ENCODE measurements around the gene STAM. TPM values are rescaled to one million over a fixed set of nuclear protein-coding genes. Genes with fewer than 3 reads are reported as not detected.

The STAM gene
- total and polyA plus RNA-seq, 9 of the 15 experiments (the other 6 are each of a cell fraction or from before 2014, with no cell fraction given), result 13.8 to 33.5 (median 26.4) TPM

DNA sequence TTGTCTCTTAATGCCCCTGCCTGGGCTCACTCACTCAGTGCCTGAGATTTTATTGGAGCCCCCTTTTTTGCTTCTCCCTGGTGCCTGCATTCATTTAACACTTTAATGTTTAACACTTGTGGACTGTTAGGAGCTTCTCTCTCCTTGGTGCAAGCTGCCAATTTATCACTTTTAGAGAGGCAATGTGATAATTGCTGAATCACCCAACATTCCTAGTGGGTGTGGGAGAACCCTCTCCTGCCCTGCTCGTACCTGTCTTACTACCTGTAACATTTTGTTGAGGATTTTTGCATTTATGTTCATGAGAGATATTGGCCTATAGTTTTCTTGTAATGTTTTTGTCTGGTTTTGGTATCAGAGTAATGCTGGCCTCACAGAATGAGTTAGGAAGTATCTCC is 13.2 kb downstream of the STAM start (continued):
- TF ChIP-seq, protein P1, sequence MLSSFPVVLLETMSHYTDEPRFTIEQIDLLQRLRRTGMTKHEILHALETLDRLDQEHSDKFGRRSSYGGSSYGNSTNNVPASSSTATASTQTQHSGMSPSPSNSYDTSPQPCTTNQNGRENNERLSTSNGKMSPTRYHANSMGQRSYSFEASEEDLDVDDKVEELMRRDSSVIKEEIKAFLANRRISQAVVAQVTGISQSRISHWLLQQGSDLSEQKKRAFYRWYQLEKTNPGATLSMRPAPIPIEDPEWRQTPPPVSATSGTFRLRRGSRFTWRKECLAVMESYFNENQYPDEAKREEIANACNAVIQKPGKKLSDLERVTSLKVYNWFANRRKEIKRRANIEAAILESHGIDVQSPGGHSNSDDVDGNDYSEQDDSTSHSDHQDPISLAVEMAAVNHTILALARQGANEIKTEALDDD (IDR thresholded peaks at IDR 0.05), result no peak
- TF ChIP-seq, protein P2, sequence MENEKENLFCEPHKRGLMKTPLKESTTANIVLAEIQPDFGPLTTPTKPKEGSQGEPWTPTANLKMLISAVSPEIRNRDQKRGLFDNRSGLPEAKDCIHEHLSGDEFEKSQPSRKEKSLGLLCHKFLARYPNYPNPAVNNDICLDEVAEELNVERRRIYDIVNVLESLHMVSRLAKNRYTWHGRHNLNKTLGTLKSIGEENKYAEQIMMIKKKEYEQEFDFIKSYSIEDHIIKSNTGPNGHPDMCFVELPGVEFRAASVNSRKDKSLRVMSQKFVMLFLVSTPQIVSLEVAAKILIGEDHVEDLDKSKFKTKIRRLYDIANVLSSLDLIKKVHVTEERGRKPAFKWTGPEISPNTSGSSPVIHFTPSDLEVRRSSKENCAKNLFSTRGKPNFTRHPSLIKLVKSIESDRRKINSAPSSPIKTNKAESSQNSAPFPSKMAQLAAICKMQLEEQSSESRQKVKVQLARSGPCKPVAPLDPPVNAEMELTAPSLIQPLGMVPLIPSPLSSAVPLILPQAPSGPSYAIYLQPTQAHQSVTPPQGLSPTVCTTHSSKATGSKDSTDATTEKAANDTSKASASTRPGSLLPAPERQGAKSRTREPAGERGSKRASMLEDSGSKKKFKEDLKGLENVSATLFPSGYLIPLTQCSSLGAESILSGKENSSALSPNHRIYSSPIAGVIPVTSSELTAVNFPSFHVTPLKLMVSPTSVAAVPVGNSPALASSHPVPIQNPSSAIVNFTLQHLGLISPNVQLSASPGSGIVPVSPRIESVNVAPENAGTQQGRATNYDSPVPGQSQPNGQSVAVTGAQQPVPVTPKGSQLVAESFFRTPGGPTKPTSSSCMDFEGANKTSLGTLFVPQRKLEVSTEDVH (IDR thresholded peaks at IDR 0.05; ENCODE audit: low read depth, partially characterized antibody), result no peak
- TF ChIP-seq SMAD1 (IDR thresholded peaks at IDR 0.05; ENCODE audit: low read depth, low read length, partially characterized antibody) (no peak), ARID1B (IDR thresholded peaks at IDR 0.05) (peak; percentile 27), C11orf30 (IDR thresholded peaks at IDR 0.05; ENCODE audit: low read depth) (peak; percentile 92), EGR1 (conservative IDR thresholded peaks at IDR 0.05) (no peak), CBX1 (IDR thresholded peaks at IDR 0.05; ENCODE audit: low read depth) (no peak), SIX5 (IDR thresholded peaks at IDR 0.05; ENCODE audit: borderline replicate concordance in 1 of 2, insufficient read depth in 1 of 2, low read depth in 1 of 2, low read length in 2 of 2) (no peak), MAFK (IDR thresholded peaks at IDR 0.05; ENCODE audit: low read length) (peak; percentile 61), BHLHE40 (IDR thresholded peaks at IDR 0.05; ENCODE audit: low read length) (no peak), ZNF41 (CRISPR knock-in tag; conservative IDR thresholded peaks at IDR 0.05) (no peak), ELF1 (tag; IDR thresholded peaks at IDR 0.05) (no peak), POLR2AphosphoS2 (IDR thresholded peaks at IDR 0.05; ENCODE audit: low read length) (no peak), CREBBP (IDR thresholded peaks at IDR 0.05; ENCODE audit: low read depth, low read length) (no peak)
- TF ChIP-seq, protein P3, sequence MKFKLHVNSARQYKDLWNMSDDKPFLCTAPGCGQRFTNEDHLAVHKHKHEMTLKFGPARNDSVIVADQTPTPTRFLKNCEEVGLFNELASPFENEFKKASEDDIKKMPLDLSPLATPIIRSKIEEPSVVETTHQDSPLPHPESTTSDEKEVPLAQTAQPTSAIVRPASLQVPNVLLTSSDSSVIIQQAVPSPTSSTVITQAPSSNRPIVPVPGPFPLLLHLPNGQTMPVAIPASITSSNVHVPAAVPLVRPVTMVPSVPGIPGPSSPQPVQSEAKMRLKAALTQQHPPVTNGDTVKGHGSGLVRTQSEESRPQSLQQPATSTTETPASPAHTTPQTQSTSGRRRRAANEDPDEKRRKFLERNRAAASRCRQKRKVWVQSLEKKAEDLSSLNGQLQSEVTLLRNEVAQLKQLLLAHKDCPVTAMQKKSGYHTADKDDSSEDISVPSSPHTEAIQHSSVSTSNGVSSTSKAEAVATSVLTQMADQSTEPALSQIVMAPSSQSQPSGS (CRISPR knock-in tag; IDR thresholded peaks at IDR 0.05), result no peak
- TF ChIP-seq, protein P4, sequence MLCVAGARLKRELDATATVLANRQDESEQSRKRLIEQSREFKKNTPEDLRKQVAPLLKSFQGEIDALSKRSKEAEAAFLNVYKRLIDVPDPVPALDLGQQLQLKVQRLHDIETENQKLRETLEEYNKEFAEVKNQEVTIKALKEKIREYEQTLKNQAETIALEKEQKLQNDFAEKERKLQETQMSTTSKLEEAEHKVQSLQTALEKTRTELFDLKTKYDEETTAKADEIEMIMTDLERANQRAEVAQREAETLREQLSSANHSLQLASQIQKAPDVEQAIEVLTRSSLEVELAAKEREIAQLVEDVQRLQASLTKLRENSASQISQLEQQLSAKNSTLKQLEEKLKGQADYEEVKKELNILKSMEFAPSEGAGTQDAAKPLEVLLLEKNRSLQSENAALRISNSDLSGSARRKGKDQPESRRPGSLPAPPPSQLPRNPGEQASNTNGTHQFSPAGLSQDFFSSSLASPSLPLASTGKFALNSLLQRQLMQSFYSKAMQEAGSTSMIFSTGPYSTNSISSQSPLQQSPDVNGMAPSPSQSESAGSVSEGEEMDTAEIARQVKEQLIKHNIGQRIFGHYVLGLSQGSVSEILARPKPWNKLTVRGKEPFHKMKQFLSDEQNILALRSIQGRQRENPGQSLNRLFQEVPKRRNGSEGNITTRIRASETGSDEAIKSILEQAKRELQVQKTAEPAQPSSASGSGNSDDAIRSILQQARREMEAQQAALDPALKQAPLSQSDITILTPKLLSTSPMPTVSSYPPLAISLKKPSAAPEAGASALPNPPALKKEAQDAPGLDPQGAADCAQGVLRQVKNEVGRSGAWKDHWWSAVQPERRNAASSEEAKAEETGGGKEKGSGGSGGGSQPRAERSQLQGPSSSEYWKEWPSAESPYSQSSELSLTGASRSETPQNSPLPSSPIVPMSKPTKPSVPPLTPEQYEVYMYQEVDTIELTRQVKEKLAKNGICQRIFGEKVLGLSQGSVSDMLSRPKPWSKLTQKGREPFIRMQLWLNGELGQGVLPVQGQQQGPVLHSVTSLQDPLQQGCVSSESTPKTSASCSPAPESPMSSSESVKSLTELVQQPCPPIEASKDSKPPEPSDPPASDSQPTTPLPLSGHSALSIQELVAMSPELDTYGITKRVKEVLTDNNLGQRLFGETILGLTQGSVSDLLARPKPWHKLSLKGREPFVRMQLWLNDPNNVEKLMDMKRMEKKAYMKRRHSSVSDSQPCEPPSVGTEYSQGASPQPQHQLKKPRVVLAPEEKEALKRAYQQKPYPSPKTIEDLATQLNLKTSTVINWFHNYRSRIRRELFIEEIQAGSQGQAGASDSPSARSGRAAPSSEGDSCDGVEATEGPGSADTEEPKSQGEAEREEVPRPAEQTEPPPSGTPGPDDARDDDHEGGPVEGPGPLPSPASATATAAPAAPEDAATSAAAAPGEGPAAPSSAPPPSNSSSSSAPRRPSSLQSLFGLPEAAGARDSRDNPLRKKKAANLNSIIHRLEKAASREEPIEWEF (CRISPR knock-in tag; IDR thresholded peaks at IDR 0.05), result no peak
- TF ChIP-seq, protein P5, sequence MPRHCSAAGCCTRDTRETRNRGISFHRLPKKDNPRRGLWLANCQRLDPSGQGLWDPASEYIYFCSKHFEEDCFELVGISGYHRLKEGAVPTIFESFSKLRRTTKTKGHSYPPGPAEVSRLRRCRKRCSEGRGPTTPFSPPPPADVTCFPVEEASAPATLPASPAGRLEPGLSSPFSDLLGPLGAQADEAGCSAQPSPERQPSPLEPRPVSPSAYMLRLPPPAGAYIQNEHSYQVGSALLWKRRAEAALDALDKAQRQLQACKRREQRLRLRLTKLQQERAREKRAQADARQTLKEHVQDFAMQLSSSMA (CRISPR knock-in tag; IDR thresholded peaks at IDR 0.05), result no peak
